NCI-H146 treated with DMSO at 0.1 percent for 48 hours (cell line): ENCODE data around the gene PARD3B.

Experiments
- DNase-seq: peaks from one replicate; lab custom pipeline; 2025; ENCODE audit not compliant: unreplicated experiment; lab: John Stamatoyannopoulos, UW

The PARD3B gene

GRCh38 chr2:205169464-205169863, 624.2 kb downstream of the PARD3B start:
- DNase-seq: no peak

GRCh38 chr2:205170399-205170798, 625.1 kb downstream of the PARD3B start:
- DNase-seq: no peak

- no peak for DNase-seq
Measured at GRCh38 chr2:205171261-205171940, 626.1 kb downstream of the PARD3B start.

DNA sequence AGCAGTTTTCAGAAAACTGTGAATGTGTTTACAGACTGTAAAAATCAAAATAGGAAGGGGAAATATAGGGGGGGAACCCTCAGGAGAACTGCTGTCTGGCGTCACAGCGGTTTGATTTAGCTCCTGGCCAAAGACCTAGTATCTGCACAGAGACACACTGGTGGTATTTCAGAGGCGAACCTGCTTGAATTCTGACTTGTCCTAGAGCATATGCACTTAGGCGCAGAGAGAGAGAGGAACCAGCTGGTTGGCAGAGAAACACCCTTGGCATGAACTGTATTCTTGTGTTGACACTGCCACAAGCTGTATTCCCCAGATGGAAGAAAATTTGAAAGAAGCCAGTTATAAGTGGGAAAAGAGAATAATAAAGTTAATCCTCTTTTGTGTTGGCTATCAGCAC, 630.6 kb downstream of the PARD3B start:
- no peak for DNase-seq

DNA sequence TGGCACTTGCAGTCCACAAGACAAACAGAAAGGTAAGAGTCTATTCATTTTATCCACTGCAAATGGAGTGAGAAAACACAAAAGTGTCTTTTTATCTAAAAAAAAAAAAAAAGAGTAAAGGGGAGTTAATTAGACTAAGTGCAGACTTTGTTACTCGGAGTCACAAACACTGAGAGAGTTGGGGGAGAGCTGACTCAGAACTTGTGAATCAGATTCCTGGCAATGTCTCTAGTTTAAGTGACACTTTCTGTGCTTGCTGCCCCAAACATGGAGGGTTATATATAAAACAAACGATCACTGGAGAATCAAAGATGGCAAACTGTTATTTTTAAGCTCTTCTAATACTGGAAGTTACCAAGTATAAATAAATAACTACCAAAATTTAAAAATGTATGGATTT, 631.3 kb downstream of the PARD3B start:
- no peak for DNase-seq

- no peak for DNase-seq
Measured at GRCh38 chr2:205177546-205177945, 632.3 kb downstream of the PARD3B start.

GRCh38 chr2:205180730-205181129, 635.5 kb downstream of the PARD3B start:
- DNase-seq: no peak

DNA sequence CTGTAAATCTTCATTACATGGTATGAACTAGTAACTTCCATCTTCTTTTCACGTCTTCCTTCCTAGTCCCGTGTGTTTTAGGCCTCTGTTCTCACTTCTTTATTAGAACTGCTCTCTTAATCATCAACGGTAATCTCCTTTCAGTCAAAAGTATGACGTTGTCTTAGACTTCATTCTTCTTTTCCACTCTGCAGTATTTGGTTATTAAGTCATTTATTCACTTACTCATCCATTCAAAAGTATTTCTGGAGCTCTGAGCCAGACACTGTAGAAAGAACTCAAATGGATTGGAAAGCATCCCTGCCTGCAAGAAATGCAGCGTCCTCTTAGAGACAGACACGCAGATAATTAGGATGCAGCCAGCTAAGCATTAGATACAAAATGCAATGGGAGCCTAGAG, 642.5 kb downstream of the PARD3B start:
- DNase-seq: no peak

- DNase-seq: peak; percentile 16
Measured at GRCh38 chr2:205188239-205189138, 643.2 kb downstream of the PARD3B start.

DNA sequence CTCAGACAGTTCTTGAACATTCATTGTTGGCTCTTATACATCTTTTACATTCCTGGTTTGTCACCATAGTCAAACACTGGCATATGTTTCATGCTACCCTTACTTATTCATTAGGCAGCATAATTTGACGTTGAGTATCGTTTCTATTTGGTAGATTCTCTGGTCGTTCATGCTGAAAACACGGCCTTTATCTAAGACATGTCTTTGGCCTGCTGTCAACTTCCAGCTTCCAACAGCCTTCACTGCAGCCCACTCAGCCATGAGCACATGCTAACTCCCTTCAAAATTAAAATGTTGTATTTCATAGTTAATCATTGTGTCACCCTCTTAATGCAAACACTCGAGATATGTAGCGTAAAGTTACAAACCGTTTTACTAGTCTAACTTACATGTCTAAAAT, 644.0 kb downstream of the PARD3B start:
- DNase-seq: no peak

GRCh38 chr2:205190528-205190927, 645.3 kb downstream of the PARD3B start:
- DNase-seq: no peak

DNA sequence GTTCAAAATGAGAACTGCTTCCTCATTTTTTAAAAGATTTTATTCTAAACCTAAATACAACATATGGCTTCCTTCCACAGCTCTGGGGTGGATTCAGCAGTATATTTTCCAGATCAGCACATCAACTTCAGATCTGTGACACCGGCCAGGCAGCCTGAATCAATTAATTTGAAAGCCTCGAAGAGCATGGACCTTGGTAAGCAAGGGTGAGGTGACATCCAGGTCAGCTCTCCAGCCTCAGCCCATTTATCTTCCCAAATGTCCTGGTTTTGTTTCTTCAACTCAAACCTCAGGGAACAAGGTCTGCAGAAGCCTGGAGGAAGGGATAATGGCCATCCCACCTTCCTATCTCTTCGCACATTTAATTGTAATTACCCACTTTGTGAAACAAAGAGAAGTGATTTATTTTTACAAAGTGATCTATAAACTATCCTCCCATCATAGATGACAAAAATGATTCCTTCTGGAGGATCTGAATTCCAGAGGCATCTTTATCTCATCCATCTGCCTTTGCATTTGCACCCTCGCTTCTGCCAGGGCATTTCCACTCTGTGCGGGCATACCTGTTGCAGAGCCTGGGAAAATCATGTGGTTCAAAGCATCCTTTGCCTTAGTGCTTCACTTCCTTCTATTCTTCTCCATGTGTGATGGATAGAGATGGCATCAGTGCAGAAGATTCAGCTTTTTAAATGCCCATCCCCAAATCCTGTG, 648.0 kb downstream of the PARD3B start:
- no peak for DNase-seq

GRCh38 chr2:205193836-205194228, 648.6 kb downstream of the PARD3B start:
- DNase-seq: no peak

- DNase-seq: no peak
Measured at GRCh38 chr2:205197468-205198139, 652.3 kb downstream of the PARD3B start.

GRCh38 chr2:205198140-205198525, 652.9 kb downstream of the PARD3B start:
- DNase-seq: no peak

GRCh38 chr2:205199165-205199850, 654.0 kb downstream of the PARD3B start:
- no peak for DNase-seq

GRCh38 chr2:205210494-205210893, 665.2 kb downstream of the PARD3B start:
- no peak for DNase-seq

GRCh38 chr2:205212357-205212756, 667.1 kb downstream of the PARD3B start:
- DNase-seq: no peak

- DNase-seq: no peak
Measured at GRCh38 chr2:205216092-205216491, 670.8 kb downstream of the PARD3B start.

DNA sequence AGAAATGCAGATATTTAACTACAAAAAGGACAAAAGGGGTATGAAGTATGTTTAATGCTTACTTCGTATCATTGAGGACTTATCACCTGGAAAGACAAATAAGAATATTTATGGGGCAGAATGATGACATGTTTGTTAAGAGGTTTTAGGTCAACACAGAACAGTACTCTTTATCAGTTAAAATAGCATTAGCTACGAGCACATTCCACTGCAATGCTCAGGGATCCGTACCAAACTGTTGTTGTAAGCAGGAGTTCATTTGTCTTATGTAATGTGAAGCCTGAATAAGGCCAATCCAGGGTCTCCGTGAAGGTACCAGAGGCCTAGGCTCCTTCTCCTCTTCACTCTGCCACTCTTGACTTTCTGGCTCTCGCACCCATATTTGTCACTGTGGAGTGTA, 671.3 kb downstream of the PARD3B start:
- no peak for DNase-seq

- no peak for DNase-seq
Measured at GRCh38 chr2:205217004-205217403, 671.7 kb downstream of the PARD3B start.
